Subcutaneous adipose tissue (tissue), 4 donors: ENCODE results near the gene ADAMTSL1. TPM values are rescaled to one million over a fixed set of nuclear protein-coding genes. Genes with fewer than 3 reads are reported as not detected.

Experiments
- CTCF ChIP-seq: fragments of 450-650 bp; IDR thresholded peaks from one replicate; pipeline ENCODE4 v1.5.1; 2016; ENCODE audit warnings: low read depth, mild to moderate bottlenecking, control low read depth, antibody characterized with exemption, moderate library complexity
- total RNA-seq, 4 donors: library from RNA; depleted of rRNA; stranded (reverse); fragments of >200 nt; gene quantifications; one replicate each; pipeline ENCODE4 v1.1.0, GENCODE V29; 2016

Gene ADAMTSL1
- total RNA-seq, 4 donors from 2014 or later: 0.49 to 16.4 (median 10.5) TPM

GRCh38 chr9:18520416-18521047 is 46.6 kb downstream of the ADAMTSL1 start:
- TF ChIP-seq CTCF: no peak

- TF ChIP-seq CTCF: no peak
Measured at GRCh38 chr9:18526685-18527084, 52.7 kb downstream of the ADAMTSL1 start.

GRCh38 chr9:18531136-18532065 is 57.4 kb downstream of the ADAMTSL1 start:
- no peak for TF ChIP-seq CTCF

- no peak for TF ChIP-seq CTCF
Measured at GRCh38 chr9:18534611-18535010, 60.7 kb downstream of the ADAMTSL1 start.

GRCh38 chr9:18536554-18536953 is 62.6 kb downstream of the ADAMTSL1 start:
- no peak for TF ChIP-seq CTCF

GRCh38 chr9:18539203-18539693 is 65.3 kb downstream of the ADAMTSL1 start:
- no peak for TF ChIP-seq CTCF

- TF ChIP-seq CTCF: no peak
Measured at GRCh38 chr9:18542837-18543405, 69.0 kb downstream of the ADAMTSL1 start.
